PC-3 (cell line): ENCODE data around the gene LUC7L.

Experiments
- CTCF ChIP-seq: fragments of 300-600 bp; sonication (generic); conservative IDR thresholded peaks from 2 replicates; pipeline ENCODE4 v1.5.1; 2017; ENCODE audit warnings: antibody characterized with exemption, low read depth, mild to moderate bottlenecking, low read length
- EZH2 ChIP-seq: fragments of 300-600 bp; sonication (generic); IDR thresholded peaks from one replicate; pipeline ENCODE4 v1.6.1; 2017; ENCODE audit warnings: antibody characterized with exemption, mild to moderate bottlenecking, low read length; ENCODE audit not compliant: unreplicated experiment
- EZH2phosphoT487 ChIP-seq: fragments of 300-600 bp; sonication (generic); IDR thresholded peaks from 2 replicates; pipeline ENCODE4 v1.6.1; 2018; ENCODE audit warnings: mild to moderate bottlenecking, antibody characterized with exemption, low read length, borderline replicate concordance

DNA sequence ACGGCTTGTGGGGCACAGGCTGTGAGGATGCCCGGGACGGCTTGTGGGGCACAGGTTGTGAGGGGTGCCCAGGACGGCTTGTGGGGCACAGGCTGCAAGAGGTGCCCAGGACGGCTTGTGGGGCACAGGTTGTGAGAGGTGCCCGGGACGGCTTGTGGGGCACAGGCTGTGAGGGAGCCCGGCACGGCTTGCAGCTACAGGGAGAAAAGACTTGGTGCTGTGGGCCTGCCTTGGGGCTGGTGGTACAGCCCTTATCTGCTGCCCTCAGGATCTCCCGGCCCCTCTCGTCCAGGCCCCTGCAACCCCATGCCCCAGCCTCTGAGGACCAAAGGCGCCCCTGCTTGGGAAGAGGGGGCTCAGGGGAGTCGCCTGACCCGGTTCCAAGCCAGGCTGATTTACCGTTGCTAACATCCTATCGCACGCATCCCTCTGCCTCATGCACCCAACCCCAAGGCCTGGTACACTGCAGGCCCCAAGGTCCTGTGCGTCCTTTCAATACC, 68.5 kb downstream of the LUC7L start:
- no peak for TF ChIP-seq CTCF
- no peak for TF ChIP-seq EZH2
- TF ChIP-seq EZH2phosphoT487 = no peak
